ENCODE measurements around the gene KIAA1671. TPM values are rescaled to one million over a fixed set of nuclear protein-coding genes. Genes with fewer than 3 reads are reported as not detected.

The KIAA1671 gene
- total RNA-seq, 4 donors from 2014 or later = 20.9 to 41.8 (median 28.4) TPM

- peak overlapping the region in 1 of 4 donors; percentile 53 for H3K27ac ChIP-seq
- peaks cover 0 to 39% (median 7%) of the 10 kb centered on the region in 3 donors for H3K4me1 ChIP-seq
Observed at GRCh38 chr22:24981656-24982055, 29.1 kb downstream of the KIAA1671 start.

DNA sequence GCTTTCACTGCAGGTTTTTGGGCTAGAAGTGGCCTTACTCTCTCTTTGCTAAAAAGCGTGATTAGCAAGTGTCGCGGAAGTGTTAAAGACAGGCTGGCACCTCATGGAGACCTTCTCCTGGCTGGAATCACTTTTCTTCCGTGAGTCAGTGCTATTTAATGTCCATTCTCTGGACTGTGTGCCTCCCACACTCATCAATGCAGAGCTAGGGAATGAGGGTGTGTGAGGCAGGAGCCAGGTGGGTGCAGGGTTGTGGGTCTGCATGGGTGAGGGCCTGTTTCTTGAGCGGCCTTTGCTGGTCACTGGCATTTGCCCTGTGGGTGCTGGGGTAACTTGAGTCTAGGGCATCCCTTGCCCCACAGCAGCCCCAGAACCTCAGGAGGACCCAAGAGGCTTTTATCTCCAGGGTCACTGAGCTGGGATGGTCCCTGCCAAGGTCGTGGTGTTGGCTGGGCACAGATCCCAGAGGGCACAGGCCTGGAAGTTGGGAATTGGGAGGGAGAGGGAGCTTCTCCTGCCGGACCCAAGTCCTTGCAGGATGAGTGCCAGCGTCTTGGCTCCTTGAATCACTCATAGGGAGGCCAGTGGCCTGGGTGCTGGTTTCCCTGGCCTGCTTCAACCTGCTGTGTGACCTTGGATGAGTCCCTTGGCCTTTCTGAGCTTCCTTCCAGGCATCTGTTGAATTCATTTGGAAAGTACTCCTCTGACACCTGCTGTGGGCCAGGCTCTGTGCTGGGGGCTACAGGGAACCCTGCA is 30.0 kb downstream of the KIAA1671 start:
- H3K27ac ChIP-seq = peak overlapping the region in 3 of 4 donors; percentile 27 to 54 (median 53)
- H3K36me3 ChIP-seq = no peaks in the 10 kb centered on the region
- 81 to 86% methylated on average over 3 to 5 of the region's 8 CpGs for WGBS, 2 donors (ENCODE audit: low coverage in 1 of 2)
- no peak for ATAC-seq
- H3K9me3 ChIP-seq = no peaks in the 10 kb centered on the region
- H3K27me3 ChIP-seq = no peaks in the 10 kb centered on the region
- no peak overlapping the region for H3K4me3 ChIP-seq
- peaks cover 0 to 31% (median 2%) of the 10 kb centered on the region in 3 donors for H3K4me1 ChIP-seq
- TF ChIP-seq POLR2AphosphoS5 (IDR thresholded peaks at IDR 0.05) (no peak), POLR2A (IDR thresholded peaks at IDR 0.05) (no peak), EP300 (IDR thresholded peaks at IDR 0.05) (no peak), CTCF (IDR thresholded peaks at IDR 0.05) (no peak)

More at GRCh38 chr22:24981656-24982055, 29.1 kb downstream of the KIAA1671 start:
- TF ChIP-seq POLR2AphosphoS5 (IDR thresholded peaks at IDR 0.05) (no peak), CTCF (IDR thresholded peaks at IDR 0.05) (no peak), EP300 (IDR thresholded peaks at IDR 0.05) (no peak), POLR2A (IDR thresholded peaks at IDR 0.05) (no peak)
- ATAC-seq = no peak
- Histone ChIP-seq H3K27me3 (no peaks in the 10 kb centered on the region), H3K36me3 (no peaks in the 10 kb centered on the region), H3K9me3 (no peaks in the 10 kb centered on the region), H3K4me3 (no peak overlapping the region)
- 79 to 91% methylated on average over 4 of the region's 6 CpGs for WGBS, 2 donors (ENCODE audit: low coverage in 1 of 2)

GRCh38 chr22:24983151-24983550 is 30.6 kb downstream of the KIAA1671 start:
- 67 to 79% methylated on average over 5 of the region's 5 CpGs for WGBS, 2 donors (ENCODE audit: low coverage in 1 of 2)

GRCh38 chr22:24984122-24984521 is 31.6 kb downstream of the KIAA1671 start:
- no peaks in the 10 kb centered on the region for H3K36me3 ChIP-seq
- H3K4me3 ChIP-seq = no peak overlapping the region
- H3K27me3 ChIP-seq = no peaks in the 10 kb centered on the region
- no peak for ATAC-seq
- TF ChIP-seq POLR2A (IDR thresholded peaks at IDR 0.05) (no peak), CTCF (IDR thresholded peaks at IDR 0.05) (no peak), EP300 (IDR thresholded peaks at IDR 0.05) (no peak), POLR2AphosphoS5 (IDR thresholded peaks at IDR 0.05) (no peak)
- H3K4me1 ChIP-seq = peaks cover 0 to 26% (median 0%) of the 10 kb centered on the region in 3 donors
- no peaks in the 10 kb centered on the region for H3K9me3 ChIP-seq
- no peak overlapping the region for H3K27ac ChIP-seq
- no CpG with 5 or more reads among the region's 1 CpG for WGBS, 2 donors (ENCODE audit: low coverage in 1 of 2)

More at GRCh38 chr22:24983151-24983550, 30.6 kb downstream of the KIAA1671 start:
- H3K9me3 ChIP-seq = no peaks in the 10 kb centered on the region
- no peak for ATAC-seq
- no peaks in the 10 kb centered on the region for H3K36me3 ChIP-seq
- no peak overlapping the region for H3K4me3 ChIP-seq
- TF ChIP-seq POLR2A (IDR thresholded peaks at IDR 0.05) = no peak
- no peak for TF ChIP-seq CTCF (IDR thresholded peaks at IDR 0.05)
- no peak for TF ChIP-seq EP300 (IDR thresholded peaks at IDR 0.05)
- TF ChIP-seq POLR2AphosphoS5 (IDR thresholded peaks at IDR 0.05) = no peak
- H3K27me3 ChIP-seq = no peaks in the 10 kb centered on the region
- H3K4me1 ChIP-seq = peaks cover 0 to 25% (median 0%) of the 10 kb centered on the region in 3 donors
- H3K27ac ChIP-seq = peak overlapping the region in 3 of 4 donors; percentile 27 to 54 (median 53)

- Histone ChIP-seq H3K4me1 (peaks cover 0 to 43% (median 4%) of the 10 kb centered on the region in 3 donors), H3K36me3 (no peaks in the 10 kb centered on the region), H3K27ac (peak overlapping the region in 3 of 4 donors; percentile 36 to 64 (median 55)), H3K27me3 (no peaks in the 10 kb centered on the region), H3K4me3 (no peak overlapping the region), H3K9me3 (no peaks in the 10 kb centered on the region)
- WGBS, 2 donors (ENCODE audit: low coverage in 1 of 2) = 43 to 56% methylated on average over 4 to 7 of the region's 9 CpGs
- ATAC-seq = peak; percentile 66
- TF ChIP-seq POLR2A (IDR thresholded peaks at IDR 0.05) (no peak), CTCF (IDR thresholded peaks at IDR 0.05) (no peak), EP300 (IDR thresholded peaks at IDR 0.05) (no peak)
Observed at GRCh38 chr22:24985826-24986214, 33.3 kb downstream of the KIAA1671 start.

All from gastroesophageal sphincter (tissue), 4 donors.